ENCODE data around the gene PHTF2.

GRCh38 chr7:77786018-77786417, 12.6 kb upstream of the PHTF2 start:
- no peak for TF ChIP-seq CTCF (IDR thresholded peaks at IDR 0.05)
- no peak for TF ChIP-seq EP300 (IDR thresholded peaks at IDR 0.05; ENCODE audit: low read depth)
- no peak for TF ChIP-seq POLR2A (IDR thresholded peaks at IDR 0.05)
- TF ChIP-seq POLR2AphosphoS5 (IDR thresholded peaks at IDR 0.05): no peak

All from transverse colon (tissue), 4 donors.